Skin of body (tissue), 2 donors: Measurements from ENCODE around the gene MAP2K2. TPM values are rescaled to one million over a fixed set of nuclear protein-coding genes. Genes with fewer than 3 reads are reported as not detected.
"Not testable (repeated sequence)": the region's sequence is repeated elsewhere in the genome, so short reads cannot be mapped to it uniquely, and the experiment has no call there.

Source experiments
- DNase-seq: peaks from one replicate; lab custom pipeline; 2025; lab: John Stamatoyannopoulos, UW
- total RNA-seq: library from RNA; depleted of rRNA; stranded (reverse); fragments of >200 nt; gene quantifications from one replicate; pipeline ENCODE4 v1.2.3, GENCODE V29; 2014

Gene MAP2K2
- total RNA-seq, result 54.5 TPM

- DNase-seq, result peak; percentile 90
Measured at GRCh38 chr19:4123615-4124568, at the start of gene MAP2K2. MAP2K2 (minus strand) TSS chr19:4124122; CDS start chr19:4123875, 247 bp downstream.

DNA sequence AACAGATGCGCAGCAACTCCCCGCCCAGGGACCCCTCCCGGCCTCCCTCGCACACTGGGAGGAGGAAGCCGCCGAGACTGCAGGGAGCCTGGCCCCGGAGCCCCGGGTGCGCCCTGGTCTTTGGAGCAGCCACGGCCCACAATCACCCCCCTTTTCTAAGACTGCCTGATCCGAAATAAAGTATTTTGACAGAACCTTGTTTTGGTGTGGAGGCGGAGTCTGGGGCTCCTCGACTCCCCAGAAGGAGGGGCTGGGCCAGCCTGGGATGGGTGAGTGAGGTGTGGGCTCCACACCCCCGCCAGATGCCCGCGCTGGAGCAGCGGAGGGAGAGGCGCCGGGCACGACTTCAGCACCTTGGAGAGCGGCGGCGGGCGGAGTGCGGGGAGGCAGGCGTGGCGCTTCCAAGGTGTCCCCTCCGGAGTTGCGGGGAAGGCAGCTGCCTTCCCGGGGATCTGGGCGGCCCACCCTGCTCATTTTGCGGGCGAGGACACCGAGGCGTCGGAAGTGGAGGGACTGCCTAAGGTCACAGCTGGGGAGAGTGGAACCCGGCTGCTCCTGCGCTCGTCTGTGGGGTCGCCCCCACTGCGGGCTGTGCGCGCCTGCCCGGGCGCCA, 49.0 kb upstream of the MAP2K2 start:
- no peak for DNase-seq

- no peak for DNase-seq
Measured at GRCh38 chr19:4171676-4172075, 47.8 kb upstream of the MAP2K2 start.

DNA sequence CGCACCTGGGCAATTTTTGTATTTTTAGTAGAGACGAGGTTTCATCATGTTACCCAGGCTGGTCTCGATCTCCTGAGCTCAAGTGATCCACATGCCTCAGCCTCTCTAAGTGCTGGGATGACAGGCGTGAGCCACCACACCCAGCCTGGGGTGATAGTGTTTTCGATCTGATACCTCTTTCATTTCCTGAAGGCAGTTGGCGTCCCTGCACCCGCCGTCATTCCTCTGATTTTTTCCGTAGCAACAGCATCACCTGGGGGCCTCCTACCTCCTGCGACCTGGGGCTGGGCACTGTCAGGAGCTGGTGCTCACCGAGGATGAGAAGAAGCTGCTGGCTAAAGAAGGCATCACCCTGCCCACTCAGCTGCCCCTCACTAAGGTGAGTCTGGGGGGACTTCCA, 40.3 kb upstream of the MAP2K2 start:
- no peak for DNase-seq

- no peak for DNase-seq
Measured at GRCh38 chr19:4161415-4162077, 37.6 kb upstream of the MAP2K2 start.

DNA sequence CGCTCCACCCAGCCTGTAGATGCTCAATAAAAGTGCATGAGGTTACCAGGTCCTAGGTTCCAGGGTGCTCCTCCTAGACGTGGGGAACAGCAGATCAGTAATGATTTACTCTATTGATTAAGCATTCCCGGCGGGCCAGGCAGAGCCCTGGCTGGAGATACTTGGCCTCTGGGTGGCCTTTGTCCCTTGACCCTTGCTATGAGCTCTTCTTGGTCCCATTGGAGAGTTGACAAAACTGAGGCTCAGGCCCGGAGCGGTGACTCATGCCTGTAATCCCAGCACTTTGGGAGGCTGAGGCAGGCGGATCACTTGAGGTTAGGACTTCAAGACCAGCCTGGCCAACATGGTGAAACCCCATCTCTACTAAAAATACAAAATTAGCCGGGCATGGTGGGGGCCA, 34.0 kb upstream of the MAP2K2 start:
- not testable (repeated sequence) for DNase-seq

DNA sequence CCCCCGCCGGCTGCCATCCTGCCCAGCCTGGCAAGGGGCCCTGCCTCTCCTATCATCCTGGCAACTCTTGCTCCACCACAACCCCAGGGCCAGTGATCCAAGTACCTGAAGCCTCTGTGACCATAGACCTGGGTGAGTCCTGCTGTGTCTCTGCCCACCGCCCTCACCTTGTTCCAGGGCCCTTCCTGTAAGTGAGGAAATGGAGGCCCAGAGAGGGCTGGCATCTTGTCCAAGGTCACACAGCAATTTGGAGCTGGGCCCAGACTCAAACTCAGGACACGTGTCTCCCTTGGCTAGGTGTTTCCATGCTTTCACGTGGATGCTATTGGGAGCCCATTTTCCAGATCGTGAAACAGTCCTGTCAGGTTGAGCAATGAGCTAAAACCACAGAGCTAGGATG, 33.2 kb upstream of the MAP2K2 start:
- no peak for DNase-seq

DNA sequence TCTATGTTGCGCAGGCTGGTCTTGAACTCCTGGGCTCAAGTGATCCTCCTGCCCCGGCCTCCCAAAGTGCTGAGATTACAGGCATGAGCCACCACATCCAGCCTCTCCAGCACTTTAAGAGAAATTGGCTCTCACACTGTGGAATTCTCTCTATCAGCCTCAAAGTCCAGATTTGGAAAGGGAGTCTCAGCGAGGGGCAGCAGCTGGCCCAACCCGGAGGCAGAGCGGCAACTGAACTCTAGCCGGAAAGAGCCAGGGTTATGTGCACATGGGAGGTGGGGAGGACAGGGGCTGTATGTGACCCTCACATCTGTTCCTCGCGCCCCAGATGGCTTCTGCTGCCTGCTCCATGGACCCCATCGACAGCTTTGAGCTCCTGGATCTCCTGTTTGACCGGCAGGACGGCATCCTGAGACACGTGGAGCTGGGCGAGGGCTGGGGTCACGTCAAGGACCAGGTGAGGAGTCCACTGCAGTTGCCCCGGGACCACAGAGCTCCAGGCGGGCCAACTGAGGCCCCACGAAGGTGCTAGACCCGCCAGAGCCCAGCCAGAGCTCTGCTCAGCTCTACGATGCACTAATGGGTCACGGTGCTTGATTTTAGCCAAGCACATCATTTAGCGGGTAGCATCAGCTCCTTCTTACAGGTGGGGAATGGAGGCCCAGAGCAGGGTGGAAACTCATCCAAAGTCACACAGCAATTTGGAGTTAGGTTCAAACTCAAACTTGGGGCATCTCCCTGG, 30.8 kb upstream of the MAP2K2 start:
- no peak for DNase-seq

GRCh38 chr19:4152241-4152998, 28.5 kb upstream of the MAP2K2 start:
- DNase-seq, result no peak

GRCh38 chr19:4151623-4152022, 27.7 kb upstream of the MAP2K2 start:
- no peak for DNase-seq

GRCh38 chr19:4149518-4150288, 25.8 kb upstream of the MAP2K2 start:
- no peak for DNase-seq

DNA sequence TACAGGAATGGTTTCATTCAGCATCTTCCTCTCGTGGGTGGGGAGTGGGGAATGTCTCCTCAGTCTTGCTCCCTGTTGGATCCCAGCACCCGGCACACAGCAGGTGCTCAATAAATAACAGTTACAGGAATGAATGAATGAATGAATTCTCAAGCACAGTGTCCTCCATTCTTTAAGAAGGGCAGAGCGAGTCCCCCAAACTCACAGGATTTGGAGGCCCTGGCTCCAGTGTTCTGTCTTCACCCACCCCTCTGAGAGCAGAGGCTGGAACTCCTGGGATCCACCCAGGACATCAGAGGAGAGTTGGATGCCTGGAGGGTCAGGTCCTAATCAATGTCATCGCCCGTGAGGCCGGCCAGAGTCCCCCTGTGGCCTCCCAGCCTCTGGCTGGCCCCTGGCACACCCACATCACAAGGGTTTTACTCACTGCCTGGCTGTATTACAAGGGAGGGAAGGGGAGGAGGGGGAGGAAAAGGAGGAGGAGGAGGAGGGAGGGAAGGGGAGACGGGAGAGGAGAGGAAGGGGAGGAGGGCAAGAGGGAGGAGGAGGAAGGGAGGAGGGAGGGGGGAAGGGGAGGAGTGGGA, 20.8 kb upstream of the MAP2K2 start:
- no peak for DNase-seq

DNA sequence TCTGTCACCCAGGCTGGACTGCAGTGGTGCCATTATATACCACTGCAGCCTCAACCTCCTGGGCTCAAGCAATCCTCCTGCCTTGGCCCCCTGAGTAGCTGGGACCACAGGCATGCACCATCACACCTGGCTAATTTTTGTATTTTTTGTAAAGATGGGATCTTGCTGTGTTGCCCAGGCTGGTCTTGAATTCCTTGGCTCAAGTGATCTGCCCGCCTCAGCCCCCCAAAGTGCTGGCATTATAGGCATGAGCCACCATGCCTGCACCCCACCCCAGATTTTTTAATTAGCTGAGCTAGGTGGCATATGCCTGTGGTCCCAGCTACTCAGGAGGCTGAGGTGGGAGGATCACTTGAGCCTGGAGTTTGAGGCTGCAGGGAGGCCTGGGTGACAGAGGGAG, 19.0 kb upstream of the MAP2K2 start:
- not testable (repeated sequence) for DNase-seq

DNA sequence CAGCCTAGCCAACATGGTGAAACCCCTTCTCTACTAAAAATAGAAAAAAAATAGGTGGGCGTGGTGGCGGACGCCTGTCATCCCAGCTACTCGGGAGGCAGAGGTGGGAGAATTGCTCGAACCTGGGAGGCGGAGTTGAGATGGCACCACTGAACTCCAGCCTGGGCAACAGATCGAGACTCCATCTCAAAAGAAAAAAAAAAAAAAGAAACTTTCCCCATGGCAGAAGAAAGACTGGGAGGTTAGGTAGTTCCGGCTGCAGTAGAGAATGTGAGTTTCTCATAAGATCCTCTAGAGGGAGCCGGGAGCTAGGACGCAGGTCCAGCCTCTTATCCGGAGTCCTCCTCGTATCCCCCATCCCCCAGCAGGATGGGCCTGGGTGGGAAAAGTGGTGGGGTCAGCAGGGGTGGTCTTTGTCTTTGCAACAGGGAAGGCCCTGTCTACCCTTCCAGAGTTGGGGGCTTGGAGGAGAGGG, 16.4 kb upstream of the MAP2K2 start:
- no peak for DNase-seq

DNA sequence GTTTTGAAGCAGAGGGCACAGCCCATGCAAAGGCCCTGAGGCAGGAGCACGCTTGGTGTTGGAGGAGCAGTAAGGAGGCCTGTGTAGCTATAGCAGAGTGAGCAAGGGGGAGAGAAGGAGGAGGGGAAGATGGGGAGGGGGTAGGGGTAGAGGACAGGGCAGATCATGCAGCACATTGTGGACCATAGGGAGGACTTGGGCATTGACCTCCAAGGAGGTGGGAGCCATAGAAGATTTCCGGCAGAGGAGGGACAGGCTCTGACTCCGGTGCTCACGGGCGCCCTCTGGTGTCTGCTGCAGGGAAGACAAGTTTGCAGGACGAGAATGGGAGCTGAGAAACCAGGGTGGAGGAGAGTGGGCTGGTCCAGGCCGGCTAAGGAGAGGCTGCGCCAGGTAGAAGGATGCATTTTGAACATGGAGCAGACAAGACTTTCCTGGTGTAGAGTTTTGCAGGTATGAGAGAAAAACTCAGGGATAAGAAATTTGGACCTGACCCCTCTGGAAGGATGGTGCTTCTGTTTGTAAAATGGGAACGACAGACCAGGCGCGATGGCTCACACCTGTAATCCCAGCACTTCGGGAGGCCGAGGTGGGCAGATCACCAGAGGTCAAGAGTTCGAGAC, 15.8 kb upstream of the MAP2K2 start:
- no peak for DNase-seq

GRCh38 chr19:4138445-4138844, 14.5 kb upstream of the MAP2K2 start:
- DNase-seq, result no peak

DNA sequence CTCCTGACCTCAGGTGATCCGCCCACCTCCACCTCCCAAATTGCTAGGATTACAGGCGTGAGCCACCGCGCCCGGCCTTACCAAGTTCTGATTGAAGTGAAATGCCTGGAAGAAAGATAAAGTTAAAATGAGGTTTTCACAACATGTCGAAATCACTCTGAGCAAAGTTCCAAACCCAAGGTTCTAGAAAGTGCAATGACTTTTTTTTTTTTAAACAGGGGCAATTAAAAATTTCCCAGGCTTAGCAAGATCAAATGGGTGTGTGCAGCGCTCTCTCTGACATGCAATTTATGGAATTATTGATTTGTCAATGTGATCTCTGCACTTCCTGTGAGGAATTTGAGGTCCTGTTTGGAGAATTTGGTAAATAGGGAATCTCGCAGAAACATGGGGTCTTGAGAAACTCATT, 12.8 kb upstream of the MAP2K2 start:
- no peak for DNase-seq

GRCh38 chr19:4135386-4135785, 11.5 kb upstream of the MAP2K2 start:
- not testable (repeated sequence) for DNase-seq

DNA sequence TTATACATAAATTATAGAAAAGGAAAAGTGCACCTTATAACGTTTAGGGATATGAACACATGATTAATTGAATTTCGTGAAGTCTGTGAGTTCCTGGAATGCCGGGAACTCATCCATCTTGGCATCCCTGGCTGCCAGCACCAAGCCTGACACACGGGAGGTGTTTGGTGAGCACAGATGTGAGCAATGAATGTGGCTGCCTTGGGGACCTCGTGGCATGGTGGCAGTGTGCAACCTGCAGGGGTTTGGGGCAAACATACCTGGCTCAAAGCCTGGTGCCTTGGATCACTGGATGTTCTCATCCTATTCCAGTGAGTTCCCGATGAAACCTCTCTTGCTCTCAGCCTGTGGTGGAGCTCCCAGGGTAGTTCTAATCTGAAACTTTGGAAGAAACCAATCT, 10.4 kb upstream of the MAP2K2 start:
- DNase-seq, result no peak
